Muscle of leg (tissue), 11 donors: Measurements from ENCODE around the gene AFG3L2. TPM values are rescaled to one million over a fixed set of nuclear protein-coding genes. Genes with fewer than 3 reads are reported as not detected.

ENCODE experiments used
- DNase-seq: peaks from one replicate; pipeline ENCODE4 v3.0.0; 2013
- H3K27ac ChIP-seq: one replicate; pipeline ENCODE4 v1.5.1; 2013; ENCODE audit warnings: mild to moderate bottlenecking, low read length, control low read depth
- H3K27me3 ChIP-seq: one replicate; pipeline ENCODE4 v1.6.1; 2013; ENCODE audit warnings: low read length; ENCODE audit not compliant: control insufficient read depth, insufficient read depth
- H3K36me3 ChIP-seq: one replicate; pipeline ENCODE4 v1.6.1; 2013; ENCODE audit warnings: low read length; ENCODE audit not compliant: control insufficient read depth, insufficient read depth
- H3K4me1 ChIP-seq: one replicate; pipeline ENCODE4 v1.6.1; 2013; ENCODE audit warnings: low read length; ENCODE audit not compliant: control insufficient read depth, insufficient read depth
- H3K4me3 ChIP-seq: one replicate; pipeline ENCODE4 v1.5.1; 2013; ENCODE audit warnings: low read length, control low read depth
- H3K9me3 ChIP-seq: replicated peaks from 2 replicates; pipeline ENCODE4 v1.6.1; 2013; ENCODE audit warnings: low read depth, low read length; ENCODE audit not compliant: control insufficient read depth
- WGBS: methylation state at CpG from one replicate; pipeline ENCODE4 v1.1.5; 2013; ENCODE audit warnings: missing lambda C conversion rate; ENCODE audit not compliant: insufficient coverage; 5-methylcytosine and 5-hydroxymethylcytosine counted together
- polyA plus RNA-seq, 8 donors: library from polyadenylated mRNA; unstranded; fragments of 120-200 nt; gene quantifications; one replicate each; pipeline versions ENCODE4 v1.2.1 to v1.2.3, GENCODE V29; 2013; ENCODE audit warnings: inconsistent platforms in 1 of 8, low replicate concordance in 1 of 8; ENCODE audit not compliant: insufficient read length in 8 of 8, insufficient read depth in 1 of 8
- total RNA-seq: library from RNA; stranded (reverse); fragments of 120-200 nt; gene quantifications from one replicate; pipeline ENCODE4 v1.2.4, GENCODE V29; 2013

The AFG3L2 gene
- total and polyA plus RNA-seq, 9 donors = 41.0 to 50.4 (median 43.2) TPM

- 78% methylated on average over 6 of the region's 9 CpGs for WGBS
Measured at GRCh38 chr18:12401881-12402280, 24.9 kb upstream of the AFG3L2 start.

GRCh38 chr18:12399231-12399630 is 22.2 kb upstream of the AFG3L2 start:
- H3K36me3 ChIP-seq = no peaks in the 10 kb centered on the region
- WGBS = 96% methylated on average over 5 of the region's 5 CpGs

More at GRCh38 chr18:12401881-12402280, 24.9 kb upstream of the AFG3L2 start:
- Histone ChIP-seq H3K27ac (no peak overlapping the region), H3K4me3 (no peak overlapping the region), H3K9me3 (no peaks in the 10 kb centered on the region), H3K36me3 (no peaks in the 10 kb centered on the region), H3K27me3 (peaks cover 16% of the 10 kb centered on the region), H3K4me1 (no peaks in the 10 kb centered on the region)
- DNase-seq = no peak

GRCh38 chr18:12398625-12399024 is 21.6 kb upstream of the AFG3L2 start:
- Histone ChIP-seq H3K36me3 (no peaks in the 10 kb centered on the region), H3K4me3 (no peak overlapping the region), H3K9me3 (no peaks in the 10 kb centered on the region), H3K27me3 (peaks cover 4% of the 10 kb centered on the region), H3K27ac (no peak overlapping the region), H3K4me1 (no peaks in the 10 kb centered on the region)
- no peak for DNase-seq
- WGBS = no CpG with 5 or more reads among the region's 5 CpGs

More at GRCh38 chr18:12399231-12399630, 22.2 kb upstream of the AFG3L2 start:
- Histone ChIP-seq H3K27me3 (peaks cover 8% of the 10 kb centered on the region), H3K27ac (no peak overlapping the region), H3K4me1 (no peaks in the 10 kb centered on the region), H3K9me3 (no peaks in the 10 kb centered on the region), H3K4me3 (no peak overlapping the region)
- DNase-seq = no peak

- WGBS = 78% methylated on average over 6 of the region's 6 CpGs
- DNase-seq = no peak
Measured at GRCh38 chr18:12397793-12398192, 20.8 kb upstream of the AFG3L2 start.

GRCh38 chr18:12397254-12397653 is 20.2 kb upstream of the AFG3L2 start:
- no peaks in the 10 kb centered on the region for H3K4me1 ChIP-seq
- no peaks in the 10 kb centered on the region for H3K9me3 ChIP-seq
- no peak for DNase-seq
- H3K27ac ChIP-seq = no peak overlapping the region
- H3K36me3 ChIP-seq = no peaks in the 10 kb centered on the region
- WGBS = 79% methylated on average over 4 of the region's 9 CpGs
- peaks cover 2% of the 10 kb centered on the region for H3K27me3 ChIP-seq
- no peak overlapping the region for H3K4me3 ChIP-seq

More at GRCh38 chr18:12397793-12398192, 20.8 kb upstream of the AFG3L2 start:
- Histone ChIP-seq H3K27ac (no peak overlapping the region), H3K36me3 (no peaks in the 10 kb centered on the region), H3K4me1 (no peaks in the 10 kb centered on the region), H3K9me3 (no peaks in the 10 kb centered on the region), H3K27me3 (peaks cover 3% of the 10 kb centered on the region), H3K4me3 (no peak overlapping the region)

- WGBS = 55% methylated on average over 4 of the region's 8 CpGs
- H3K27ac ChIP-seq = no peak overlapping the region
- no peaks in the 10 kb centered on the region for H3K4me1 ChIP-seq
- no peak overlapping the region for H3K4me3 ChIP-seq
- DNase-seq = no peak
- H3K36me3 ChIP-seq = no peaks in the 10 kb centered on the region
- H3K9me3 ChIP-seq = no peaks in the 10 kb centered on the region
- H3K27me3 ChIP-seq = no peaks in the 10 kb centered on the region
Measured at GRCh38 chr18:12394428-12394827, 17.4 kb upstream of the AFG3L2 start.

- WGBS = 62% methylated on average over 6 of the region's 6 CpGs
- Histone ChIP-seq H3K4me3 (no peak overlapping the region), H3K27ac (no peak overlapping the region), H3K27me3 (no peaks in the 10 kb centered on the region), H3K9me3 (no peaks in the 10 kb centered on the region), H3K36me3 (no peaks in the 10 kb centered on the region), H3K4me1 (no peaks in the 10 kb centered on the region)
- no peak for DNase-seq
Measured at GRCh38 chr18:12393998-12394397, 17.0 kb upstream of the AFG3L2 start.

GRCh38 chr18:12393510-12393909 is 16.5 kb upstream of the AFG3L2 start:
- DNase-seq = no peak
- H3K4me3 ChIP-seq = no peak overlapping the region
- no CpG with 5 or more reads among the region's 3 CpGs for WGBS
- H3K27ac ChIP-seq = no peak overlapping the region
- no peaks in the 10 kb centered on the region for H3K36me3 ChIP-seq
- no peaks in the 10 kb centered on the region for H3K4me1 ChIP-seq
- H3K27me3 ChIP-seq = no peaks in the 10 kb centered on the region
- no peaks in the 10 kb centered on the region for H3K9me3 ChIP-seq

- Histone ChIP-seq H3K36me3 (no peaks in the 10 kb centered on the region), H3K4me3 (no peak overlapping the region), H3K27me3 (no peaks in the 10 kb centered on the region), H3K4me1 (no peaks in the 10 kb centered on the region), H3K9me3 (no peaks in the 10 kb centered on the region), H3K27ac (no peak overlapping the region)
- DNase-seq = peak; percentile 81
- no CpG with 5 or more reads among the region's 9 CpGs for WGBS
Measured at GRCh38 chr18:12391487-12392165, 14.6 kb upstream of the AFG3L2 start.

GRCh38 chr18:12388442-12388841 is 11.4 kb upstream of the AFG3L2 start:
- no peaks in the 10 kb centered on the region for H3K27me3 ChIP-seq
- DNase-seq = no peak
- no CpG with 5 or more reads among the region's 3 CpGs for WGBS
- no peak overlapping the region for H3K4me3 ChIP-seq
- no peaks in the 10 kb centered on the region for H3K9me3 ChIP-seq
- no peaks in the 10 kb centered on the region for H3K4me1 ChIP-seq
- H3K36me3 ChIP-seq = no peaks in the 10 kb centered on the region
- no peak overlapping the region for H3K27ac ChIP-seq

GRCh38 chr18:12384261-12384660 is 7.2 kb upstream of the AFG3L2 start:
- H3K27me3 ChIP-seq = no peaks in the 10 kb centered on the region
- DNase-seq = no peak
- H3K4me1 ChIP-seq = no peaks in the 10 kb centered on the region
- no peak overlapping the region for H3K27ac ChIP-seq
- H3K9me3 ChIP-seq = no peaks in the 10 kb centered on the region
- no peak overlapping the region for H3K4me3 ChIP-seq
- no peaks in the 10 kb centered on the region for H3K36me3 ChIP-seq
- WGBS = no CpG with 5 or more reads among the region's 2 CpGs
